K562 (cell line): ENCODE data around the gene APC2. TPM values are rescaled to one million over a fixed set of nuclear protein-coding genes. Genes with fewer than 3 reads are reported as not detected.
A peak's percentile ranks its signal among the peaks of the same experiment; 100 is the strongest.

Source experiments
- BRCA1 ChIP-seq, 2 experiments: fragments of 450-650 bp in 1 of 2; sonication (generic) in 1 of 2; formaldehyde crosslinking in 1 of 2; IDR thresholded peaks; 2 replicates each; pipeline versions ENCODE4 v1.5.0 to v1.6.1; 2017 to 2020; ENCODE audit warnings: mild to moderate bottlenecking in 1 of 2, missing genetic modification reagents in 1 of 2
- BRD9 ChIP-seq: fragments of 450-650 bp; IDR thresholded peaks from 2 replicates; pipeline ENCODE4 v1.6.1; 2018; ENCODE audit warnings: low read depth; ENCODE audit not compliant: partially characterized antibody
- CHD4 ChIP-seq: fragments of 200-600 bp; sonication (generic); IDR thresholded peaks from 3 replicates; pipeline ENCODE4 v1.6.1; 2012; ENCODE audit warnings: low read depth, mild to moderate bottlenecking, mixed read lengths, low read length, inconsistent platforms; ENCODE audit not compliant: insufficient read depth, insufficient replicate concordance, poor library complexity, severe bottlenecking
- CREB5 ChIP-seq: fragments of 250-450 bp; sonication (Bioruptor Pico); IDR thresholded peaks from 2 replicates; pipeline ENCODE4 v1.5.0; 2020; ENCODE audit warnings: mild to moderate bottlenecking
- FOXJ3 ChIP-seq: sonication (generic); formaldehyde crosslinking; IDR thresholded peaks from 2 replicates; pipeline ENCODE4 v1.4.0; 2020; ENCODE audit warnings: mild to moderate bottlenecking, missing genetic modification reagents
- FOXP1 ChIP-seq: sonication (generic); formaldehyde crosslinking; IDR thresholded peaks from 2 replicates; pipeline ENCODE4 v1.8.0; 2022; ENCODE audit warnings: mild to moderate bottlenecking, missing genetic modification reagents
- MYC ChIP-seq, 2 experiments: fragments of 250-450 bp in 1 of 2; sonication (Bioruptor Pico) in 1 of 2; IDR thresholded peaks; 2 replicates each; pipeline versions ENCODE4 v1.5.1 to v1.6.1; 2012 to 2021; ENCODE audit warnings: low read depth in 2 of 2, borderline replicate concordance in 1 of 2, improper control_type of control experiment in 1 of 2, low read length in 1 of 2, mild to moderate bottlenecking in 1 of 2, moderate library complexity in 1 of 2
- NFIC ChIP-seq: fragments of 450-650 bp; IDR thresholded peaks from 2 replicates; pipeline ENCODE4 v1.6.1; 2017; ENCODE audit warnings: mild to moderate bottlenecking, inconsistent platforms
- PATZ1 ChIP-seq: fragments of 250-450 bp; sonication (Bioruptor Pico); IDR thresholded peaks from 2 replicates; pipeline ENCODE4 v1.5.0; 2020; ENCODE audit warnings: mild to moderate bottlenecking, borderline replicate concordance
- POLR2A ChIP-seq: fragments of 450-650 bp; conservative IDR thresholded peaks from 2 replicates; pipeline ENCODE4 v1.6.1; 2016
- POLR2G ChIP-seq: fragments of 200-400 bp; formaldehyde crosslinking; IDR thresholded peaks from 2 replicates; pipeline ENCODE4 v1.6.1; 2017; ENCODE audit warnings: low read depth, mild to moderate bottlenecking, antibody characterized with exemption, low read length, moderate library complexity
- RBFOX2 ChIP-seq: fragments of 200-400 bp; formaldehyde crosslinking; IDR thresholded peaks from 2 replicates; pipeline ENCODE4 v1.6.1; 2017; ENCODE audit warnings: low read depth, mild to moderate bottlenecking, low read length, moderate library complexity
- SIRT6 ChIP-seq: IDR thresholded peaks from one replicate; pipeline ENCODE4 v1.6.1; 2012; ENCODE audit warnings: low read depth, mild to moderate bottlenecking, control low read depth, inconsistent platforms, low read length, moderate library complexity
- SNRNP70 ChIP-seq: fragments of 200-400 bp; formaldehyde crosslinking; optimal IDR thresholded peaks from 2 replicates; pipeline ENCODE3; 2017; ENCODE audit warnings: low read depth, low read length
- ZBED1 ChIP-seq: IDR thresholded peaks from 2 replicates; pipeline ENCODE4 v1.6.1; 2014
- ZBTB7A ChIP-seq: IDR thresholded peaks from 2 replicates; pipeline ENCODE4 v1.6.1; 2011; ENCODE audit warnings: low read depth, mild to moderate bottlenecking, low read length, moderate library complexity, borderline replicate concordance; ENCODE audit not compliant: control insufficient read depth
- ZNF23 ChIP-seq: fragments of 250-450 bp; sonication (Bioruptor Pico); IDR thresholded peaks from 2 replicates; pipeline ENCODE4 v1.4.0; 2020; ENCODE audit warnings: mild to moderate bottlenecking
- polyA plus RNA-seq, 8 experiments: library from polyadenylated mRNA; depleted of rRNA in 4 of 8; stranded (reverse) in 5 of 8; unstranded in 3 of 8; fragments of >200 nt; fragmentation: Nextera tagmentation in 2 of 8; fragmentation: Illumina TruSeq in 1 of 8; extraction: Ambion mirVana in 2 of 8; extraction: Trizol in 1 of 8; gene quantifications; 2 replicates each; pipeline versions ENCODE4 v1.2.1 to v1.2.3, GENCODE V29; 2011 to 2014; ENCODE audit warnings: inconsistent platforms in 1 of 8, missing spikeins in 1 of 8
- total RNA-seq, 7 experiments: library from RNA; depleted of rRNA in 6 of 7; stranded (reverse); fragments of >200 nt in 6 of 7; fragmentation: Illumina TruSeq in 2 of 7; extraction: Trizol in 2 of 7; gene quantifications; 2 replicates each; pipeline versions ENCODE4 v1.2.1 to v1.2.3, GENCODE V29; 2011 to 2021; ENCODE audit warnings: low replicate concordance in 1 of 7
- TF ChIP-seq, protein P1 (sequence below): IDR thresholded peaks from 3 replicates; pipeline ENCODE4 v1.6.1; 2011; ENCODE audit warnings: borderline replicate concordance, mild to moderate bottlenecking, moderate library complexity; ENCODE audit not compliant: insufficient read length; ENCODE audit errors: extremely low read depth
- TF ChIP-seq, protein P2 (sequence below): fragments of 450-650 bp; formaldehyde crosslinking; IDR thresholded peaks from 2 replicates; pipeline ENCODE4 v1.4.0; 2022; ENCODE audit warnings: missing genetic modification characterization

The APC2 gene
- total and polyA plus RNA-seq, 9 of the 15 experiments (the other 6 are each of a cell fraction or from before 2014, with no cell fraction given): 0.01 to 0.40 (median 0.05) TPM; not detected in 3

GRCh38 chr19:1441677-1442438, 8.1 kb upstream of the APC2 start (continued):
- TF ChIP-seq SIRT6 (peak; percentile 19), BRCA1 (IDR thresholded peaks at IDR 0.05) (no peak), BRCA1 (CRISPR knock-in tag; IDR thresholded peaks at IDR 0.05) (no peak), ZNF23 (CRISPR knock-in tag) (no peak), BRD9 (no peak), ZBTB7A (no peak), POLR2A (peak; percentile 50; the same call in 1 of the 2 replicates), FOXJ3 (CRISPR knock-in tag) (no peak), FOXP1 (CRISPR knock-in tag) (no peak), CHD4 (no peak), RBFOX2 (peak; percentile 66), POLR2G (peak; percentile 69), PATZ1 (CRISPR knock-in tag) (no peak), ZBED1 (no peak), CREB5 (no peak), NFIC (peak; percentile 36; the same call in 1 of the 2 replicates), MYC (IDR thresholded peaks at IDR 0.05; ENCODE audit: low read depth, low read length) (no peak), MYC (CRISPR knock-in tag; IDR thresholded peaks at IDR 0.05; ENCODE audit: borderline replicate concordance, low read depth) (no peak), SNRNP70 (no peak)
- TF ChIP-seq, protein P1, sequence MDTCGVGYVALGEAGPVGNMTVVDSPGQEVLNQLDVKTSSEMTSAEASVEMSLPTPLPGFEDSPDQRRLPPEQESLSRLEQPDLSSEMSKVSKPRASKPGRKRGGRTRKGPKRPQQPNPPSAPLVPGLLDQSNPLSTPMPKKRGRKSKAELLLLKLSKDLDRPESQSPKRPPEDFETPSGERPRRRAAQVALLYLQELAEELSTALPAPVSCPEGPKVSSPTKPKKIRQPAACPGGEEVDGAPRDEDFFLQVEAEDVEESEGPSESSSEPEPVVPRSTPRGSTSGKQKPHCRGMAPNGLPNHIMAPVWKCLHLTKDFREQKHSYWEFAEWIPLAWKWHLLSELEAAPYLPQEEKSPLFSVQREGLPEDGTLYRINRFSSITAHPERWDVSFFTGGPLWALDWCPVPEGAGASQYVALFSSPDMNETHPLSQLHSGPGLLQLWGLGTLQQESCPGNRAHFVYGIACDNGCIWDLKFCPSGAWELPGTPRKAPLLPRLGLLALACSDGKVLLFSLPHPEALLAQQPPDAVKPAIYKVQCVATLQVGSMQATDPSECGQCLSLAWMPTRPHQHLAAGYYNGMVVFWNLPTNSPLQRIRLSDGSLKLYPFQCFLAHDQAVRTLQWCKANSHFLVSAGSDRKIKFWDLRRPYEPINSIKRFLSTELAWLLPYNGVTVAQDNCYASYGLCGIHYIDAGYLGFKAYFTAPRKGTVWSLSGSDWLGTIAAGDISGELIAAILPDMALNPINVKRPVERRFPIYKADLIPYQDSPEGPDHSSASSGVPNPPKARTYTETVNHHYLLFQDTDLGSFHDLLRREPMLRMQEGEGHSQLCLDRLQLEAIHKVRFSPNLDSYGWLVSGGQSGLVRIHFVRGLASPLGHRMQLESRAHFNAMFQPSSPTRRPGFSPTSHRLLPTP: no peak
- TF ChIP-seq, protein P2, sequence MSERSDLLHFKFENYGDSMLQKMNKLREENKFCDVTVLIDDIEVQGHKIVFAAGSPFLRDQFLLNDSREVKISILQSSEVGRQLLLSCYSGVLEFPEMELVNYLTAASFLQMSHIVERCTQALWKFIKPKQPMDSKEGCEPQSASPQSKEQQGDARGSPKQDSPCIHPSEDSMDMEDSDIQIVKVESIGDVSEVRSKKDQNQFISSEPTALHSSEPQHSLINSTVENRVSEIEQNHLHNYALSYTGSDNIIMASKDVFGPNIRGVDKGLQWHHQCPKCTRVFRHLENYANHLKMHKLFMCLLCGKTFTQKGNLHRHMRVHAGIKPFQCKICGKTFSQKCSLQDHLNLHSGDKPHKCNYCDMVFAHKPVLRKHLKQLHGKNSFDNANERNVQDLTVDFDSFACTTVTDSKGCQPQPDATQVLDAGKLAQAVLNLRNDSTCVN: no peak
